Measurements from ENCODE around the gene RAB17.
A peak's percentile ranks its signal among the peaks of the same experiment; 100 is the strongest.

The RAB17 gene

DNA sequence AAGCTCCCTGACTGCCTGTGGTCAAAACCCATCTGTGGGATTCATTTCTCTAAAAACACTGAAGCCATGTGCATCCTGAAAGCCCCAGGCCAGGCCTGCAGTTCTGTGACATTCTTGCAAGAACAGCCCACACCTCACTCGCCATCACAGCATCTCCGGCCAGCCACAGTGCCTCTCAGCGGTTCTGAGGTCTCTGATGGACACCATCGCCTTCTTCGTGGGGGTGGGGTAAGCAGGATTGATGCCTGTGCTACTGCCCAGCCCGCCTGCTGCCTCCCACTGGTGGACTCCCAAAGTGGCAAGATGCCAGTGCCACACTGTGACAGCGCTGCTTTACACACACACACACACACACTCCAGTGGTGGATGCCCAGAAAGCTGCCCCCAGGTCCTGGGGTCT is 29.3 kb downstream of the RAB17 start:
- TF ChIP-seq, protein P1, sequence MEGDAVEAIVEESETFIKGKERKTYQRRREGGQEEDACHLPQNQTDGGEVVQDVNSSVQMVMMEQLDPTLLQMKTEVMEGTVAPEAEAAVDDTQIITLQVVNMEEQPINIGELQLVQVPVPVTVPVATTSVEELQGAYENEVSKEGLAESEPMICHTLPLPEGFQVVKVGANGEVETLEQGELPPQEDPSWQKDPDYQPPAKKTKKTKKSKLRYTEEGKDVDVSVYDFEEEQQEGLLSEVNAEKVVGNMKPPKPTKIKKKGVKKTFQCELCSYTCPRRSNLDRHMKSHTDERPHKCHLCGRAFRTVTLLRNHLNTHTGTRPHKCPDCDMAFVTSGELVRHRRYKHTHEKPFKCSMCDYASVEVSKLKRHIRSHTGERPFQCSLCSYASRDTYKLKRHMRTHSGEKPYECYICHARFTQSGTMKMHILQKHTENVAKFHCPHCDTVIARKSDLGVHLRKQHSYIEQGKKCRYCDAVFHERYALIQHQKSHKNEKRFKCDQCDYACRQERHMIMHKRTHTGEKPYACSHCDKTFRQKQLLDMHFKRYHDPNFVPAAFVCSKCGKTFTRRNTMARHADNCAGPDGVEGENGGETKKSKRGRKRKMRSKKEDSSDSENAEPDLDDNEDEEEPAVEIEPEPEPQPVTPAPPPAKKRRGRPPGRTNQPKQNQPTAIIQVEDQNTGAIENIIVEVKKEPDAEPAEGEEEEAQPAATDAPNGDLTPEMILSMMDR (IDR thresholded peaks at IDR 0.05; ENCODE audit: low read depth, low read length): no peak
- DNase-seq (ENCODE audit: extremely low read depth, low read depth): no peak

DNA sequence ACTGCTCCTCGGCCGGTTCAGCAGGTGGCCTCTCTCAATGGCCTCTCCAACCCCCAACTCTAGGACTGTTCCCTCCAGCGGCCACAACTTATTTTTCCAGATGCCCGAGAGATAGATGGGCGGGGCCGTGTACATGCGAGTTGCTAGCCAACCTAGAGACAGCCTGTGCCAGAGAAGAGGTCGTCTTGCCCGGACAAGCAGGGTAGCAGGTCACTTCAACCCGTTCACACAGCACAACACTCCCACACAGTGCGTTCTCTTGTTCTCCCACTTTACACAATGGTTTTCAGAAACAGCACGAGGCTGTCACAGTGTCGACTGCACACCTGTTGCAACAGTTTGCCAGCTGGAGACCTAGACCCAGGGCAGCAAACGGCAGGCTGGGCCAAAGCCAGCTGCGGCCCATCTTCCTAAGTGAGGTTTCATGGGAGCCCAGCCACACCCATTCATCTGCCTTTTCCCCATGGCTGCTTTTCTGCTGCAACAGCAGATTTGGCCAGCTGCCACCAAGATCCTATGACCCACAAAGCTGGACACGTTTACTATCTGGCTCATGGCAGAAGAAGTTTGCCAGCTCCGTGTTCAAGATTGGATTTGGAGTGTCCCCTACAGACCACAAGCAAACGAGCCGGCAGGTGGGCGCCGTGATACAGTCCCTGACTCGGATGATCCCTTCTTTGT is 31.4 kb downstream of the RAB17 start:
- TF ChIP-seq, protein P1 (IDR thresholded peaks at IDR 0.05; ENCODE audit: low read depth, low read length): no peak
- DNase-seq (ENCODE audit: extremely low read depth, low read depth): peak; percentile 42

DNA sequence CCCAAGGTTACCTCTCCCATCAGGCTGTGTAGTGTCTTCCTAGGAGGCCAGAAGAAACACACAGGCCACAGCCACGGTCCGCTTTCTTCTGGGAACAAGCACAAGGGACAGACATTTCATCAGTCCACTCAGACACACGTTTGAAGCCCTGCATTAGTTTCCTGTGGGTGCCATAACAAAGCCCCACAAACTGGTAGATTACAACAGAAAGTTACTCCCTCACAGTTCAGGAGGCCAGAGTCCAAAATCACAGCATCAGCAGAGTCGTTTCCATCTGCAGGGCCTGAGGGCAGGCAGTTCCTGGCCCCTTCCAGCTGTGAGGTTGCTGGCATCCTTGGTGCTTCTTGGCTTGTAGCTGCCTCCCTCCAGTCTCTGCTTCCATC is 32.9 kb downstream of the RAB17 start:
- DNase-seq (ENCODE audit: extremely low read depth, low read depth): no peak
- TF ChIP-seq, protein P1 (IDR thresholded peaks at IDR 0.05; ENCODE audit: low read depth, low read length): no peak

DNA sequence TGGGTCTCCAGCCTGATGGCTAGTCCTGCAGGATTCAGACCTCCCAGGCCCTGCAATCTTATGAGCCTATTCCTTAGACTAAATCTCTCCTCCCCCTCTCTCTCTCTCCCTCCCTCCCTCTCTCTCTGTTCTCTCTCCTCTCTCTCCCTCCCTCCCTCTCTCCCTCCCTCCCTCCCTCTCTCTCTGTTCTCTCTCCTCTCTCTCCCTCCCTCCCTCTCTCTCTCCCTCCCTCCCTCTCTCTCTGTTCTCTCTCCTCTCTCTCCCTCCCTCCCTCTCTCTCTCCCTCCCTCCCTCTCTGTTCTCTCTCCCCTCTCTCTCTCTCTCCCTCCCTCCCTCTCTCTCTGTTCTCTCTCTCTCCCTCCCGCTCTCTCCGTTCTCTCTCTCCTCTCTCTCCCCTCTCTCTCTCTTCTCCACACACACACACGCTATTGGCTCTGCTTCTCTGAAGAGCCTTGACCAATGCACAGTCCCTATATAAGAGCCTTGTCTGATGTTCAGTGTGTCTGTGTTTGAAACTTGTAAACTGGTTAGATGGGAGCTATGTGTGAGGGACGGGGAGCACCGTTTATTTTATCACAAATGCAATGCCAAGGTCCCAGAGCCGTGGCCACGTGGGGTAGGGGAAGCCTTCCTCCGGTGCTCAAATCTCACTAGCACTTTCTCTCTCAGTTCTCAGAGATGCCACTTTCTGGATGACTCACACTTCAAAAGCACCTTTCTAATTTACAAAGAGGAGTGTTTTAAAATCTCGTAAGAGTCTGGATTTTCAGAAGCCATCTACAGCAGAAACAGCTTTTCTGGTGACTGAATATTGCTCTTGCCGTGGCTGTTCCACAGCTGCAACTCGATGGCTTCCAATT is 33.5 kb downstream of the RAB17 start:
- TF ChIP-seq, protein P1 (IDR thresholded peaks at IDR 0.05; ENCODE audit: low read depth, low read length): no peak
- no peak for DNase-seq (ENCODE audit: extremely low read depth, low read depth)

DNA sequence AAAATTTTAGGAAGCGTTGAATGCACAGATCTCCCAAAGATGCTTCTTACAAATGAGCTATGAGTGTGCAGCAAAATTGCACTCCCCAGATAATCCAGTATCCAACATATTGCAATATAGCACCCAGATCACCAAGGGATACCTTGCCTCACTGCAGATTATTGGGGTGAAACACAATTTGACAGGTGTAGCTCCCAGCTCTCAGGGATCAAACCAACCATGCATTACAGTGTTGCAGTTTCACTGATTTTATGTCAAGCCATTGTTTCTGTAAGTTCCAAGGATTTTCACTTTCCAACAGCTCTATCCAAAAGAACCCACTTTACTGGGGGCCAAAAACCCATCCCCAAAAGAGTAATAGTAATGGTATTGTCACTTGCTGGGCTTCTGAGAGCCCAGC is 35.0 kb downstream of the RAB17 start:
- TF ChIP-seq, protein P1 (IDR thresholded peaks at IDR 0.05; ENCODE audit: low read depth, low read length): no peak
- DNase-seq (ENCODE audit: extremely low read depth, low read depth): no peak

DNA sequence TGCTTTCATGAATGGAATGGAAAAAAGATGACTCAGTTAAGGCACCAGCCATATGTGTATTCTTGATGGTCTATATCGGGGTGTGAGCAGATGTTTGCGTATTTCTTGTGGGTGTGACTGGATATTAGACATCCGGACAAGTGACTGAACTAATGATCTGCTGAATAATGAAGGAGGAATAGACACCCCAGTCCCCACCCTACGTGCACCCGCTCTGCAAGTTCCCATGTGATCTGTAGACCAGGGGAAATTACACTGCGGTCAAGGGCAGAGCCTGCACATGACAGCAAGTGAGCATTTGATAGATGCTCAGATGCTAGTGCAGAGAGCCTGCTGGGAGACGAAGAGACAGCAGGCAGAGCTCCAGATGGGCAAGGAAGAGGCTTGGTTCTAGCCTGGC is 36.6 kb downstream of the RAB17 start:
- DNase-seq (ENCODE audit: extremely low read depth, low read depth): no peak
- TF ChIP-seq, protein P1 (IDR thresholded peaks at IDR 0.05; ENCODE audit: low read depth, low read length): no peak

DNA sequence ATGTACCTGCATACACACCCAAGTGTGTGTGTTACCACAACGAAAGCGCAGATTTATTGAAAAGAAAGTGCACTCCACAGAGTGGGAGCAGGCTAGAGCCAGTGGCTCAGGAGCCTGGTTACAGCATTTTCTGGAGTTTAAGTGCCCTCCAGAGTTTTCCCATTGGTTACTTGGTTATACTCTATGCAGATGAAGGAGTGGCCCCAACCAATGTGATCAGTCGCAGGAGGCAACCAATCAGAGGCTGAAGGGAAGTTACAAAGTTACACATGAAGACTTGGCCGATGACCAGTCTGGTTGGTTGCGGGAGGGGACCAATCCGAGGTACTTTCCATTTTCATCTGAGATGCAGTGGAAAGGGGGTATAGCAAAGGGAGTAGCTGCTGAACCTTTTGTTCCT is 37.6 kb downstream of the RAB17 start:
- TF ChIP-seq, protein P1 (IDR thresholded peaks at IDR 0.05; ENCODE audit: low read depth, low read length): no peak
- DNase-seq (ENCODE audit: extremely low read depth, low read depth): no peak

Measured in AG09319 (cell line).